ENCODE results near the gene CCDC106.

The CCDC106 gene

DNA sequence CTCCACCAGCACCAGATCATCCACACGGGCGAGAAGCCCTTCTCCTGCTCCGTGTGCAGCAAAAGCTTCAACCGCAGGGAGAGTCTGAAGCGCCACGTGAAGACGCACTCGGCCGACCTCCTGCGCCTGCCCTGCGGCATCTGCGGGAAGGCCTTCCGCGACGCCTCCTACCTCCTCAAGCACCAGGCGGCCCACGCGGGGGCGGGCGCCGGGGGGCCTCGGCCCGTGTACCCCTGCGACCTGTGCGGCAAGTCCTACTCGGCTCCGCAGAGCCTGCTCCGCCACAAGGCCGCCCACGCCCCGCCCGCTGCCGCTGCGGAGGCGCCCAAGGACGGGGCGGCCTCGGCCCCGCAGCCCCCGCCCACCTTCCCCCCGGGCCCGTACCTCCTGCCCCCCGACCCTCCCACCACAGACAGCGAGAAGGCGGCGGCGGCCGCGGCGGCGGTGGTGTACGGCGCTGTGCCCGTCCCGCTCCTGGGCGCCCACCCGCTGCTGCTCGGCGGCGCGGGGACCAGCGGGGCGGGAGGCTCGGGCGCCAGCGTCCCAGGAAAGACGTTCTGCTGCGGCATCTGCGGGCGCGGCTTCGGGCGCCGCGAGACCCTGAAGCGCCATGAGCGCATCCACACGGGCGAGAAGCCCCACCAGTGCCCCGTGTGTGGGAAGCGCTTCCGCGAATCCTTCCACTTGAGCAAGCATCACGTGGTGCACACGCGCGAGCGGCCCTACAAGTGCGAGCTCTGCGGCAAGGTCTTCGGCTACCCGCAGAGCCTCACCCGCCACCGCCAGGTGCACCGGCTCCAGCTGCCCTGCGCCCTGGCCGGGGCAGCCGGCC is 33.1 kb upstream of the CCDC106 start:
- no peak for DNase-seq

DNA sequence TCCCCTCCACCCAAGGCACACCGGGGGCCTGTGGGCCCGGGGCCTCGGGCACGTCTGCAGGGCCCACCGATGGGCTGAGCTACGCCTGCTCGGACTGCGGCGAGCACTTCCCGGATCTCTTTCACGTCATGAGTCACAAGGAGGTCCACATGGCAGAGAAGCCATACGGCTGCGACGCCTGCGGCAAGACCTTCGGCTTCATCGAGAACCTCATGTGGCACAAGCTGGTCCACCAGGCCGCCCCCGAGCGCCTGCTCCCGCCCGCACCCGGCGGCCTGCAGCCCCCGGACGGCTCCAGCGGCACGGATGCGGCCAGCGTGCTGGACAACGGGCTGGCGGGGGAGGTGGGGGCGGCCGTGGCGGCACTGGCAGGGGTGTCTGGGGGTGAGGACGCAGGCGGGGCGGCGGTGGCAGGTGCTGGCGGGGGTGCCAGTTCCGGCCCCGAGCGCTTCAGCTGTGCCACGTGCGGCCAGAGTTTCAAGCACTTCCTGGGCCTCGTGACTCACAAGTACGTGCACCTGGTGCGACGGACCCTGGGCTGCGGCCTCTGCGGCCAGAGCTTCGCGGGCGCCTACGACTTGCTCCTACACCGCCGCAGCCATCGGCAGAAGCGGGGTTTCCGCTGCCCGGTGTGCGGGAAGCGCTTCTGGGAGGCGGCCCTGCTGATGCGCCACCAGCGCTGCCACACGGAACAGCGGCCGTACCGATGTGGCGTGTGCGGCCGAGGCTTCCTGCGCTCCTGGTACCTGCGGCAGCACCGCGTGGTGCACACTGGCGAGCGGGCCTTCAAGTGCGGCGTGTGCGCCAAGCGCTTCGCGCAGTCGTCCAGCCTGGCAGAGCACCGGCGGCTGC is 32.2 kb upstream of the CCDC106 start:
- DNase-seq = no peak

DNA sequence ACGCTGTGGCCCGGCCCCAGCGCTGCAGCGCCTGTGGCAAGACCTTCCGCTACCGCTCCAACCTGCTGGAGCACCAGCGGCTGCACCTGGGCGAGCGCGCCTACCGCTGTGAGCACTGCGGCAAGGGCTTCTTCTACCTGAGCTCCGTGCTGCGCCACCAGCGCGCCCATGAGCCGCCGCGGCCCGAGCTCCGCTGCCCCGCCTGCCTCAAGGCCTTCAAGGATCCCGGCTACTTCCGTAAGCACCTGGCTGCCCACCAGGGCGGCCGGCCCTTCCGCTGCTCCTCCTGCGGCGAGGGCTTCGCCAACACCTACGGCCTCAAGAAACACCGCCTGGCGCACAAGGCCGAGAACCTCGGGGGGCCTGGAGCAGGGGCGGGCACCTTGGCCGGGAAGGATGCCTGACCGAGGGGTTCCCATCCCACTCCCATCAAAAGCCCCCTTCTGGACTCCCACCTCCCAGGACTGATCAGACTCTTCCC is 31.6 kb upstream of the CCDC106 start:
- no peak for DNase-seq

DNA sequence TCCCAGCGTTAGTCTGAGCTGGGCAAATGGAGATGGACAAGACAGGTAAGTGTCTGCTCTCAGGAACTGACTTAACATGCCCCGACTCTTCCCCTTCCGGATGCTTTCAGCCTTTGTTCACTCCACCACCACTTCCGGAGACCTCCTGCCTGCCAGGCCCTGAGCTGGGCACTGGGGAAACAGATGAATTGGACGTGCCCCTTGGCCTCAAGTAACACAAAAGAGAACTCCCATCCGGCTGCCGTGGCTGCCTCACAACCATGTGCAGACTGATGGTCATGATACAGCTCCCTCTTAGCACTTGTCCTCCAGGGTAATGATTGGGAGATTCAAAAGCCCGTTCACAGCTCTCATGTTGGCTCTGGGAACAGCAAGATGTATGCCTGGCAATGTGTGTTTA is 30.6 kb upstream of the CCDC106 start:
- no peak for DNase-seq

DNA sequence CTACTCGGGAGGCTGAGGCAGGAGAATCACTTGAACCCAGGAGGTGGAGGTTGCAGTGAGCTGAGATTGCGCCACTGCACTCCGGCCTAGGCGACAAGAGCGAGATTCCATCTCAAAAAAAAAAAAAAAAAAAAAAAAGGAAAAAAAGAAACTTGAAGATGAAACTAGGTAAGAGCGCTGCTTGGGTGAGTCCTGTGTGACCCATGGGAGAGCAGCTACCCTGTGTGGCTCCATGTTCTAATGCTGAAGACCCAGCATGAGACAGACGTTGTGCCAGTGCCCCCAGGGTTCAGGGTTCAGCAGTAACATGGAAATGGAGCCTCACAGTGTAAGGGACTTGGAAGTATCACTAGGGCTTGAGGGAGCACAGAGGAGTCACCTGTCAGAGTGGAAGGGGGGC is 29.6 kb upstream of the CCDC106 start:
- no peak for DNase-seq

DNA sequence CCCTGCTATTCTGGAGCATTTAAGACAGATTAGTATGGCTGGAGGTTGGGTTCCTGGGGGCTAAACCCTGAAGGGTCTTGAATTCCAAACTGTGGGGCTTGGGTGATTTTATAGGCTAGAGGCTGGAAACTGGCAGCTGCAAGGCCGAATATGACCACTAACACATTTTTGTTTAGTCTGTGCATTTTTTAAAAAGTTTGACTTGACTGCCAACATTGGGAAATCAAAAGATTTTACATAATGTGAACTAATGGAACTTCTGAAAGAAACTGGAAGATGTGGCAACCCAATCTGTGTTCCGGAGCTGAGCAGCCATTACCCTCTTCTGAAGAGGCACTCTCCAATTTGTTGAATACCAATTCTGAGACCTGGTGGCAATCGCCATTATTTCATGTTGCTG is 28.7 kb upstream of the CCDC106 start:
- DNase-seq = no peak

DNA sequence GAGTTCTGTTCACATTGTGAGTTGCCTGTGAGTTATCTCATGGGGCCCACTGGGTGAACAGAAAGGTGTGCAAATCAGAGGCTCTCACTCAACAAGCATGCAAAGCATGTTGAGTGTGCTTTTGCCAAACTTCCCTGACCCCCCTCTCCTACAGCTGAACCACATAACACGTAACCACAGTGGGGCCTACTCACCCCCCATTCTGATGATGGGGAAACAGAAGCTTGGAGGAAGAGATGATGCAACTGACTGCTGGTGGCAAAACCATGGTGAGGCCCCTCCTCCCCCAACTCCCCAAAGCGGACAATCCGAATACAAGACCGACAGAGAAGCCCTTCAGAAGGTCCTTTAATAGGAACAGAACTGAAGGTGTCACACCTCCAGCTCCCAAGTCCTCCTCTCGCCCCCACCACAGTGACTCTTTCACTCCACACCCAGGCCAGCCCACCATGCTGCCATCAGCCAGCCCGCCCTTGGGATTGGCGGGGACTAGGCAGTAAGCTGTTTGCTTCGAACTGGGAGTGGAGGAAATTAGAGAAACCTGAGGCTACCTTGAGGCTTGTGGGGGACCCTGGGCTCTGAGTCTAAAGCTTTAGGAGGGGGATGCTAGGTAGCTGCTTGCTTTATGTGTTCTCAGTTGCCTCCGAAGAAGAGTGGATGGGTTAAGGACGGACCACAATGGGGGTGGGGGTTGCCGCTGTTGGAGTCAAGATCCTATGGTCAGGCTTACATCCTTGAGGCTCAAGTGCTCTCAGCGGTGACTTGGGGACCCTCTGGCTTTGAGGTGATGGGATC is 27.4 kb upstream of the CCDC106 start:
- no peak for DNase-seq

DNA sequence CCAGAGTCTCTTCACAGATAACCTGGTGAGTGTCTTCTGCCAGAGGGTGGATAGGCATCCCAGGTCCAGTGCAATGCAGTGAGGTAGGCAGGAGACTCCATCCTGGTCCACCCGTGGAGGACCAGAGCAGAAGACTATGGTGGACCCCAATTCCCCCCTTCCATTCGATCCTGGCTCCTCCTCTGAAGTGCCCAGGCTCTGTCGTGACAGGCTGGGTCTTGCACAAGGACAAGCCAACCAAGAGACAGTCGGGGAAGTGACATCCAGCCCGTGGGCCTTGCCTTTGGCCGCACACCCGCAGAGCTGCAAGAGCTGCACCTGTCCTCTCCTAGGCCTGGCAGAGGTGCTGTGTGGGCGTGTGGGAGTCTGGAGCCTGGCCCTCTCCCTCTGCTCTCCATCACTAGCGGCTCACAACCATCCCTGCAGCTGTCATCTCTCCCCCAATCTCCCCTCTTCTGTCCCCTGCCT is 26.8 kb upstream of the CCDC106 start:
- no peak for DNase-seq

DNA sequence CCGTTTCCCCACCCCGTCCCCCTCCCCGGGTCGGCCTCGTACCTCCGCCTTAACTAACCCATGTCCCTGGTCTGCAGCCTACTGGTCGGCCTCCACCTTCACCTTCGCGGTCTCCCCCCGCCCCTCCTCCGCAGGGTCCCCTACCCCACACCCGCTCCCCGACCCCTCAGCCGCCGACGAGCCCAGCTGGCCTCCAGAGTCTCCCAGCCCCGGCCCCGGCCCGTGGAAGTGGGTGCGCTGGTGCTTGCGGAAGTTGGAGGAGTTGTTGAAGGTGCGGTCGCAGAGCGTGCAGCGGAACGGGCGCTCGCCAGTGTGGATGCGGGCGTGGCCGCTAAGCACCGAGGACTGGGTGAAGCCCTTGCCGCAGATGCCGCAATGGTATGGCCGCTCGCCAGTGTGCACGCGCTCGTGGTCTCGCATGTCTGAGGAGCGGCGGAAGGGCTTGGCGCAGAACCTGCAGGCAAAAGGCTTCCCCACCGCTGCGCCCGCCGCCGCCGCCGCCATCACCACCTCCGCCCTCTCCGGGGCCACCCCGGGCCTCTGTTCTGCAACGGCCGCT is 26.3 kb upstream of the CCDC106 start:
- DNase-seq = no peak

DNA sequence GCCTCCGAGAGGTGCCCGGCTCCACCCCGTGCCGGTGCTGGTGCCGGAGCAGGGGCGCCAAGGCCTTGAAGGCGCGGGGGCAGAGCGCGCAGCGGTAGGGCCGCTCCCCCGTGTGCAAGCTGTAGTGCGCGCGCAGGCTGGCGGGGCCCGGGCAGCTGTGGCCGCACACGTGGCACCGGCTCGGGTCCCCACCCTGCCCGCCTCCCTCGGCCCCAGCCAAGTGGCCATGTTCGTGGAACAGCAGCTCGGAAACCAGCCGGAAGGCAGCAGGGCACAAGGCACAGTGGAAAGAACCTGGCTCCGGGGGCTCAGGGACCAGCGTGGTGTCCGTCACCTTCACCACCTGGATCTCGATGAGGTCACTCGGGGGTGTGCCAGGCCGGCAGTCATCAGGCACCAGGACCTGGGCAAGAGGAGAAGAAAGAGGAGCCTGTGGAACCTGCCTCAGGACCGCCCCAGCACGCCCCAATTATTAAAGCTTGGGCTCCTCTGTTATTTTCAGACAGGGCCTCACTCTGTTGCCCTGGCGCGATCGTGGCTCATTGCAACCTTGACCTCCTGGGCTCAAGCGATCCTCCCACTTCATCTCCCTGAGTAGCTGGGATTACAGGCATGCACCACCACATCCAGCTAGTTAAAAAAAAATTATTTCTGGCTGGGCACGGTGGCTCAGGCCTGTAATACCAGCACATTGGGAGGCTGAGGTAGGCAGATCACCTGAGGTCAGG is 25.6 kb upstream of the CCDC106 start:
- DNase-seq = no peak

DNA sequence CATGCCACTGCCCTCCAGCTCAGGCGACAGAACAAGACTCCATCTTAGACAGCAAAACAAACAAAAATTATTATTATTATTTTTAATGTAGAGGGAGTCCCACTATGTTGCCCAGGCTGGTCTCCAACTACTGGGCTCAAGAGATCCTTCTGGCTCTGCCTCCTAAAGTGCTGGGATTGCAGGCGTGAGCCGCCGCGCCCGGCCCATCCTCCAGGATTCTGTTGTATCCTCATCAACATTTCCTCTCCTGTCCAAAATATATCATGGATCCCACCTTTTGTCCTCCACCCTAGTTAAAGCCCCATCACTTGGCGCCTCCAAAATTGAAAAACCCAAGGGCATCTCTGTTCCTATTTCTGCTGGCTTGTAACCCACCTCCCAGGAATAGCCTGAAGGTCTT is 24.9 kb upstream of the CCDC106 start:
- DNase-seq = no peak

DNA sequence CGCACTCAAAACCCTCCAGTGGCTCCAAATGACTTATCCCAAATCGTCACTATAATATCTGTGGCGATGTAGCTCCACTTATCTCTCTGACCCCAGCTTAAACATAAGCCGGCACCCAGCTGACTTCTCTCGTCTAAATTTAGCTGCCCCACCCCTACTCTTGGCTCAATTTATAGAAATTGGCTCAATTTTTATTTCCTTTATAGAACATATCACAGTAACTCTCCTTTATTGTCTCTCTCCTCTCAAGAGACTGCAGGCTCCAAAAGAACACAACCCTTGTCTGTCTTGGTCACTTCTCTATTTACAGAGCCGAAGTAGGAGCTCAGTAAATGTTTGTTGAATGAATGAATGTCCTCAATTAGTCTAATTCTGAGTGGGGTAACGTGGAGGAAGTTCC is 24.5 kb upstream of the CCDC106 start:
- DNase-seq = no peak

DNA sequence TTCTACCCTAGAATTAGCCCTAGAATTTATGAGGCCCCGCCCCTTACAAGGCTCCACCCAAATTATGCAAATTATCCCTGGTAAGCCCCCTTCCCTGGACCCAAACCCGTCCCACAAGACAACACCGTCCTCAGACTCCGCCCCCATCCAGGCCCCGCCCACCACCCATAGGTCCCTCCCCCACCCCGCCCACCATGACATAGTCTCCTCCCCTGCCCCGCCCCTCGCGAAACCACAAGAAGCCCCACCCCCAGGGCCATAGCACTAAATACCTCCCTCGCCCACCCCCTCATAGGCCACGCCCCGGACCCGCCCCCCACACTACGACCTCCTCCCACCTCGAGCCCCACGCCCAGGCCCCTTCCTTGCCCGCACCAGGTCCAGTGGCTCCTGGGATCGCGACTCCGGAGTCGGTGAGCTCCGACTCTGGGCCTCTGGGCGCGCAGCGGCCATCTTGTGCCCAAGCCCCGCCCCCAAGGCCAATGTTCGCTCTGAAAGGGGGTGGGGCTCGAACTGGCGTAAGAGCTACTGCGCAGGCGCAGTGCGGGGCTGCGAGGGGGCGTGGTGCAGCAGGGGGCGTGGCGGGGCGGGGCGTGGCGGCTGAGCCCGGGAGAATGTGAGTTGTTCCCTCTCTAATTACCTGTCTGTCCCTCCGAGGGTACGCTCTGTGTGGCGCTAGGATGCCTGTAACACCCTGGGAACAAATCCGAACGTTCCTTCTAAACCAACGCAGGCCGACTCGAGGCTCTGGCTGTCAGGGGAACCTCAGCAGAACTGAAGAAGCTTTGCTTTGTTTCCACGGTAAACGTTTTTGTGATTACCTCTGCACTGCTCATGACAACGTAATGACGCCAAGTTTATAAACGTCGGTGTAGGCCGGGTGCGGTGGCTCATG is 23.7 kb upstream of the CCDC106 start, which contains the start of gene ZNF784:
ZNF784 (minus strand) TSS at position 458 of the 895 bp plus-strand sequence; CDS start at position 453, 5 bp downstream.
- peak; percentile 100 for DNase-seq

DNA sequence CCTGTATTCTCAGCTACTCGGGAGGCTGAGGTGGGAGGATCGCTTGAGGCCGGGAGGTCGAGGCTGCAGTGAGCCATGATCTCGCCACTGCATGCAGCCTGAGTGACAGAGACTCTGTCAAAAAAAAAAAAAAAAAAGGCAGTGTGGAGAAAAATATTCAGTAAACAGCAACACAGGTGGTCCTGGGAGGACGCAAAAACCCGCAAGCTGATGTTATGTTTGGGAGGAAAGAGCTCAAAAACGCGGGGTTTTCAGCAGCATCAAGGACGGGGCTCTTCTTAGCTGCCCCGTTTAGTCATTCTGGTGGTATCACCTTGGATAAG is 23.0 kb upstream of the CCDC106 start:
- no peak for DNase-seq

DNA sequence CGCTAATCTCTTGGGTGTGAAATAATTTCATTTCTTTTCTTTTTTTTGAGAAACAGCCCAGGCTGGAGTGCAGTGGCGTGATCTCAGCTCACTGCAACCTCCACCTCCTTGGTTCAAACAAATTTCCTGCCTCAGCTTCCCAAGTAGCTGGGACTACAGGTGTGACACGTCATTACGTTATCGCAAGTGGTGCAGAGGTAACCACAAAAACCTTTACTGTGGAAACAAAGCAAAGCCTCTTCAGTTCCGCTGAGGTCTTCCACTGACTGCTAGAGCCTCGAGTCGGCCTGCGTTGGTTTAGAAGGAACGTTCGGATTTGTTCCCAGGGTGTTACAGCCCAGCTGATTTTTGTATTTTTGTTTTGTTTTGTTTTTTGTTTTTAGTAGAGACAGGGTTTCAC is 21.7 kb upstream of the CCDC106 start:
- DNase-seq = no peak

DNA sequence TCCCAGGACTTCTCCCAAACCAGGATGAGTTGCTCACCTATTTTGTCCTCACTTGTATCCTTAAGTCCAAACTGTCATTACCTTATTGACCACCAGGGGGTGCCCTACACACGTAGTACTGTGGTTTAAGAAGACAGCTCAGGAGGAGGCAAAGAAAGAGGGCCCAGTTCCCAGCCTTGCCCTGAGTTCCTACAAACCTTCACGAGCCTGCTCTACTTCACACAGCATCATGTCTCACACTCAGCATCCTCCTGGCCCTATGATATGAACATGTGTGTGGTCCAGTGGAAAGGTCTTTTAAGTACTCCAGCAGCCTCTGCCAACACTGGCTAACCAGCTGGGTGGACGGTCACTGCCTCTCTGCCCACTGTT is 15.6 kb upstream of the CCDC106 start:
- peak; percentile 96 for DNase-seq

DNA sequence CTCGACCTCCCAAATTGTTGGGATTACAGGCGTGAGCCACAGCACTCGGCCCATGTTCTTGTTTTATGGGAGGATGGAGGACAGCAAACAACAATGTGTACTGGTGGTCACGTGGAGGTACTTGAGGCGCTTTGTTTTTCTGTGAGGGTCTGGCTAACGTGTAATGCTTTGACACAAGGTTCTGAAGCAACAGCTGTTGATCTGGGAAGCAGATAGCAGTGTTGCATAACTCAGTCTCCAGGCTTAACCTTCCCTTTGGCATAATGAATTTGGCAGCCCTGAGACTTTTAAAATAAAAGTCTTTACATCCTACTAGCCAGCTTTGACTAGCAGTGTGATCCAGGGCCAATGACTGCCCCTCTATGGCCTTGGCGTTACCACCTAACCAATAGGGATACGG is 14.2 kb upstream of the CCDC106 start:
- no peak for DNase-seq

DNA sequence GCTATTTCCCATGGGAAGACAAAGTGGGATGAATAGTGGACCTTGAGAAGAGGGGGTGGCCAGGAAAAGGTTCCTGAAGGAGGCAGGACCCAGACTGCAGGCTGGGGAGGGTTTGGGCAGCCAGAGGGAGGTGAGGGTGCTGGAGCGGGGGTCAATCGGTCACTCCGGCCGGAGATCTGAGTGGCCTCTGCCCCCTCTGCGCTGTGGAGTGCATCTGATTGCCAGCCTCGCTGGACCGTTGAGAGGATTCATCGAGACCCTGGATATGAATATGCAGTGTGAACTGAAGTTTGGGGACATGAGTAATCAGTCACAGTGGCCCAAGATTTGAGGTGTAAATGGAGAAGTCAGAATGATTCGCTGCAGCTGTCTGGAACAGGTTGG is 12.7 kb upstream of the CCDC106 start:
- no peak for DNase-seq

DNA sequence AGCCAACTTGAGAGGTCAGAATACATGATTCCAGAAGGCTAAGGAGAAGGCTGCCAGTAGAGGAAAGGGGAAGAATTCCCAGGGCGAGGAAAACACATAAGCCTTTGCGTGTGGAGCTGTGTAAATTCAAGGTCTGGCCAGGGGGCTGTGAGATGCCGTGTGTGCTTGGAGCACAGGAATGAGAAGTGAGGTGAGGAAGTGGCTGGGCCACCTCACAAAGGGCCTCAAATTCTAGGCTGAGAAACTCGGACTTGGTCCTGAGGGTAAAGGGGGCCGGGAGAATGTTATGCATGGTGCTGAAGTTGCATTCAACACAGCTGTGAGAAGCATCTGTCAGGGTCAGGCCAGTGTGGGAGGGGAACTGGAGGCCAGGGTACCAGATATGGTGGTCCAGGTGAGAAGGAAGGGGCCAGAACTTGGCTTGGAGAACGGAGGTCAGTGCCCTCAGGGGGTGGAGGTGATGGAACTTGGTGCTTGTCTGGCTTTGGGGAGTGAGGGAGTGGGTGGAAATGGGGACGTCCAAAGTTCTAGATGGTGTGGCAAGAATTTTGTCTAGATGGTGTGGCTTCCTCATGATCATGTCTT is 12.1 kb upstream of the CCDC106 start:
- no peak for DNase-seq

DNA sequence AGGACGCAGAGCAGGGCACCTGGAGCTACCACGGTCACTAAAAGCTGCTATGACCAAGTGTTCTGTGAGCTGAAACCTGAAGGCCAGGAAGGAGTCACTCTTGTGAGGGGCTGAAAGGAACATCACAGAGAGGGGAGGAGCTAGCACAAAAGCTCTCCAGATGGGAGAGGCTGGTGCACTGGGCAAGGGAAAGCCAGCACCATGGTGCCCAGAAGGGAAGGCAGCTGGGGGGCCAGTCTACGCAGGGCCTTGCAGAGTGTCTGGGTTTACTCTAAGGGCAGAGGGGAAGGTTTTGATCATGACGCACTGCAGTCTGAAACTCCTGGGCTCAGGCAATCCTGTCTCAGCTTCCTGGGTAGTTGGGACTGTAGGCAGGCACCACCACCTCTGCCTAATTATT is 11.3 kb upstream of the CCDC106 start:
- no peak for DNase-seq

DNA sequence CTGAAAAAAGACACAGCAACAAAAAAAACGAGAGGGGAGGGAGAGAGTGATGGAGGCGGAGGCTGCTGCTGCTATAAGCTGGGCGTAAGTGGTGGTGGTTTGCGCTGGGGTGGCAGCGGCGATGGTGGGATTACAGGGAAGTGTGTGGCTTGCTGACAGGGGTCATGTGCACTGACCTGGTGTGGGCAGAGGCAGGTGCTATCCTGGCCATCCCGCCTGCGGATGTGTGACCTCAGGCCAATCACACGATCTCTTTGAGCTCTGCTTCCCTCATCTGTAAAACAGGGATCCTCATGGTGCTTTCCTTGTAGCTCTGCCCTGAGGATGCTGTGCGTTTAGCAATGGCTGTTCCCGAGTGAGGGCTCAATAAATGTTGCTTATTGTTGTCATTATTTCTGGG is 10.5 kb upstream of the CCDC106 start:
- DNase-seq = no peak

All from NCI-H2227 treated with DMSO at 0.1 percent for 48 hours (cell line).